ENCODE results near the gene PRM1. TPM values are rescaled to one million over a fixed set of nuclear protein-coding genes. Genes with fewer than 3 reads are reported as not detected.

PRM1 gene
- total and polyA plus RNA-seq, 4 experiments from 2014 or later: not detected

GRCh38 chr16:11313493-11314308 is 32.6 kb upstream of the PRM1 start:
- Mint-ChIP-seq H3K27me3 (no peaks in the 10 kb centered on the region), H3K27ac (peak overlapping the region in 2 of 7 donors; percentile 36 to 74), H3K4me1 (peaks cover 24 to 45% (median 34%) of the 10 kb centered on the region in 4 donors), H3K36me3 (no peaks in the 10 kb centered on the region), H3K4me3 (peak overlapping the region in 1 of 8 donors; percentile 20), H3K9me3 (no peaks in the 10 kb centered on the region)
- Histone ChIP-seq H3K9me3 (ENCODE audit: control insufficient read depth in 1 of 2, low read length in 2 of 2) (no peaks in the 10 kb centered on the region), H3K36me3 (ENCODE audit: insufficient read depth, low read length) (no peaks in the 10 kb centered on the region), H3K27me3 (ENCODE audit: insufficient read depth, low read length) (no peaks in the 10 kb centered on the region), H3K4me3 (ENCODE audit: low read length in 2 of 2) (no peak overlapping the region), H3K4me1 (ENCODE audit: insufficient read depth, low read length) (peaks cover 37% of the 10 kb centered on the region), H3K27ac (ENCODE audit: low read depth, low read length) (no peak overlapping the region)
- POLR2A ChIA-PET (ENCODE audit: partially characterized antibody): interaction anchor here (0.7 kb wide), 1 partner anchor 13 kb away, joined by 3 read pairs; no protein-coding TSS in a partner anchor
- DNase-seq: no peak
- CTCF ChIA-PET (ENCODE audit: partially characterized antibody): interaction anchor here (0.6 to 1.8 kb wide), 4 partner anchors 16 to 340 kb away, joined by 3 to 4 read pairs (median 4); no protein-coding TSS in a partner anchor
- intact Hi-C loops (cut with micrococcal nuclease): no loop called here

- ChIA-PET POLR2A (ENCODE audit: partially characterized antibody) (interaction anchor here (1.2 kb wide), 1 partner anchor 56 kb away, joined by 7 read pairs; the partner anchor contains the start of gene SOCS1), CTCF (ENCODE audit: partially characterized antibody) (interaction anchor here (0.6 to 1.8 kb wide), 8 partner anchors 8 to 349 kb away, joined by 3 to 4 read pairs (median 3); no protein-coding TSS in a partner anchor)
- no peaks in the 10 kb centered on the region for H3K27me3 ChIP-seq (ENCODE audit: insufficient read depth, low read length)
- peak in 4 of 5 donors; percentile 13 to 50 (median 20) for DNase-seq
- no peaks in the 10 kb centered on the region for H3K27me3 Mint-ChIP-seq
- peak overlapping the region in 7 of 8 donors; percentile 39 to 75 (median 62) for H3K4me3 Mint-ChIP-seq
- peaks cover 24 to 45% (median 34%) of the 10 kb centered on the region in 4 donors for H3K4me1 Mint-ChIP-seq
- peak overlapping the region; percentile 15 to 83 (median 57) for H3K27ac Mint-ChIP-seq
- H3K4me3 ChIP-seq (ENCODE audit: low read length in 2 of 2): peak overlapping the region in 1 of 2 donors; percentile 3
- no peaks in the 10 kb centered on the region for H3K36me3 ChIP-seq (ENCODE audit: insufficient read depth, low read length)
- H3K27ac ChIP-seq (ENCODE audit: low read depth, low read length): no peak overlapping the region
- no peaks in the 10 kb centered on the region for H3K36me3 Mint-ChIP-seq
- no peaks in the 10 kb centered on the region for H3K9me3 Mint-ChIP-seq
- intact Hi-C loops (cut with micrococcal nuclease): no loop called here
- H3K4me1 ChIP-seq (ENCODE audit: insufficient read depth, low read length): peaks cover 37% of the 10 kb centered on the region
- H3K9me3 ChIP-seq (ENCODE audit: control insufficient read depth in 1 of 2, low read length in 2 of 2): no peaks in the 10 kb centered on the region
Observed at GRCh38 chr16:11312718-11313492, 31.8 kb upstream of the PRM1 start.

DNA sequence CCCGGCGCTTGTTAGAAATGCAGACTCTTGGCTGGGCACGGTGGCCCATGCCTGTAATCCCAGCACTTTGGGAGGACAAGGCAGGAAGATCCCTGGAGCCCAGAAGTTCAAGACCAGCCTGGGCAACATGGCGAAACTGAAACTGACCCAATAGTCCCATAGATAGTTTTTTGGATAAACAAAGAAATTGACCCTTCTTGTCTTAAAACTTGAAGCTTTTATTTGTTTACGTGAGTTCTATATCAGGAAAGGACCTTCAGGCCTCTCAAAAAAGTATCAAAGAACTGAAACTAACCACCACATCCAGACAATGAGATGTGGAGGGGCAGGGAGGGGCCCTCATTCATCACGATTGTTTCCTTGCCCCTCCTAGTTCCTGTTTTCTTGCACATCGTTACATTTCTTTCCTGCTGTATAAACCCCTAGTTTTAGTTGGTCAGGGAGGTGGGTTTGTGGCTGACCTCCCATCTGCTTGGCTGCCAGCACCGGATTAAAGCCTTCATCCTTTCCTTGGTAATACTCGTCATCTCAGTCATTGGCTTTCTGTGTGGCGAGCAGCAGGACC is 29.9 kb upstream of the PRM1 start:
- no peaks in the 10 kb centered on the region for H3K27me3 ChIP-seq (ENCODE audit: insufficient read depth, low read length)
- no peaks in the 10 kb centered on the region for H3K27me3 Mint-ChIP-seq
- intact Hi-C loops (cut with micrococcal nuclease): no loop called here
- H3K4me1 Mint-ChIP-seq: peaks cover 22 to 45% (median 34%) of the 10 kb centered on the region in 4 donors
- ChIA-PET CTCF (ENCODE audit: partially characterized antibody) (interaction anchor here (0.8 to 2.3 kb wide), 6 partner anchors 13 to 357 kb away, joined by 3 to 8 read pairs (median 3); no protein-coding TSS in a partner anchor), POLR2A (ENCODE audit: partially characterized antibody) (interaction anchor here (0.6 to 2.0 kb wide), 7 partner anchors 13 to 524 kb away, joined by 3 to 11 read pairs (median 4); partner anchors contain the start of gene SOCS1)
- peak; percentile 62 to 70 (median 63) for DNase-seq
- H3K36me3 Mint-ChIP-seq: no peaks in the 10 kb centered on the region
- H3K27ac Mint-ChIP-seq: peak overlapping the region; percentile 55 to 97 (median 90)
- peaks cover 37% of the 10 kb centered on the region for H3K4me1 ChIP-seq (ENCODE audit: insufficient read depth, low read length)
- no peaks in the 10 kb centered on the region for H3K9me3 Mint-ChIP-seq
- no peak overlapping the region for H3K4me3 ChIP-seq (ENCODE audit: low read length in 2 of 2)
- H3K4me3 Mint-ChIP-seq: peak overlapping the region in 7 of 8 donors; percentile 66 to 81 (median 78)
- peak overlapping the region; percentile 4 for H3K27ac ChIP-seq (ENCODE audit: low read depth, low read length)
- H3K9me3 ChIP-seq (ENCODE audit: control insufficient read depth in 1 of 2, low read length in 2 of 2): no peaks in the 10 kb centered on the region
- H3K36me3 ChIP-seq (ENCODE audit: insufficient read depth, low read length): no peaks in the 10 kb centered on the region

DNA sequence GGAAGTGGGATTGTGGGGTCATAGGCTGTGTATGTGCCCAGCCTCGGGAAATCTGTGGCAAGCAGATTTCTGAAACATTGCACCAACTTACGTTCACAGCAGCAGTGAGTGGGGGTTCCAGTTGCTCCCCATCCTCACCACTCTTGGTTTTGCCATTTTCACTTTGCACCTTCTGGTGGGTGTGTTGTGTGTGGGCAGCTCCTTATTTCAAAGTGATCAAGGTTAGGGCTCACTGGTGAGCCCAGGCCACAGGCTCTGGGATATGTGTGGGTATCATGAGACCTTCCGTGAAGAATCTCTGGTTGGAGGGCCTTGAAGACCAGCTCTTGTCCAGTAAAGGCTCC is 29.5 kb upstream of the PRM1 start:
- peaks cover 37% of the 10 kb centered on the region for H3K4me1 ChIP-seq (ENCODE audit: insufficient read depth, low read length)
- H3K9me3 ChIP-seq (ENCODE audit: control insufficient read depth in 1 of 2, low read length in 2 of 2): no peaks in the 10 kb centered on the region
- peaks cover 22 to 45% (median 34%) of the 10 kb centered on the region in 4 donors for H3K4me1 Mint-ChIP-seq
- peaks cover 0 to 2% (median 0%) of the 10 kb centered on the region in 8 donors for H3K9me3 Mint-ChIP-seq
- peak overlapping the region in 6 of 7 donors; percentile 55 to 97 (median 90) for H3K27ac Mint-ChIP-seq
- H3K36me3 Mint-ChIP-seq: no peaks in the 10 kb centered on the region
- intact Hi-C loops (cut with micrococcal nuclease): no loop called here
- no peaks in the 10 kb centered on the region for H3K27me3 Mint-ChIP-seq
- CTCF ChIA-PET (ENCODE audit: partially characterized antibody): interaction anchor here (0.8 to 2.3 kb wide), 3 partner anchors 13 to 356 kb away, joined by 3 to 8 read pairs (median 3); no protein-coding TSS in a partner anchor
- no peaks in the 10 kb centered on the region for H3K36me3 ChIP-seq (ENCODE audit: insufficient read depth, low read length)
- no peaks in the 10 kb centered on the region for H3K27me3 ChIP-seq (ENCODE audit: insufficient read depth, low read length)
- DNase-seq: no peak
- POLR2A ChIA-PET (ENCODE audit: partially characterized antibody): interaction anchor here (0.6 to 2.0 kb wide), 6 partner anchors 13 to 524 kb away, joined by 3 to 11 read pairs (median 6); partner anchors contain the start of gene SOCS1
- peak overlapping the region in 4 of 8 donors; percentile 76 to 79 (median 78) for H3K4me3 Mint-ChIP-seq
- no peak overlapping the region for H3K27ac ChIP-seq (ENCODE audit: low read depth, low read length)
- no peak overlapping the region for H3K4me3 ChIP-seq (ENCODE audit: low read length in 2 of 2)

DNA sequence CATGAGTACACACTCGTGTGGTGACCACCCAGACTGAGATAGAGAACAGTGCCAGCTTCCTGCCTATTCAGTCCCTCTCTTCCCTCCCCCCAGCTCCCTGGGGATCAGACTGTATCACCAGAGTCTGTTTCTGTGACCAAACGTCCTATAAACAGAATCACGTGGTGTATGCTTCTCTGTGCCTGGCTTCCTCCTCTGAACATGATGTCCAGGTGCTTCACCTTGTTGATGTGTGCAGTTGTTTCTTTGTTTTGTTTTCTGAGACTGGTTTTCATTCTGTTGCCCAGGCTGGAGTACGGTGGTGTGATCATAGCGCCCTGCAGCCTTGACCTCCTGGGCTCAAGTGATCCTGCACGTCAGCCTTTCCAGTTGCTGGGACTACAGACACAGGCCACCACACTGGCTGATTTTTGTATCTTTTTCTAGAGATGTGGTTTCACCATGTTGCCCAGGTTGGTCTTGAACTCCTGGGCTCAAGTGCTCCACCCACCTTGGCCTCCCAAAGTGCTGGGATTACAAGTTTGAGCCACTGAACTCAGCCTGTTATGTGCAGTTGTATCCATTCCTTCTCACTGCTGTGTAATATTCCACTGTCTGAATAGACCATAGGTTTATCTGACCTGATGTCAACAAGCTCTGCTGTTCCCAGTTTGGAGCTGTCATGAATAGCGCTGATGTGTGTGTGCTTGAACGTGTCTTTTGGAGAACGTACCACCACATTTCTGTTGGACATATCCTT is 28.9 kb upstream of the PRM1 start:
- intact Hi-C loops (cut with micrococcal nuclease): no loop called here
- peak overlapping the region in 1 of 8 donors; percentile 48 for H3K4me3 Mint-ChIP-seq
- peaks cover 0 to 2% (median 0%) of the 10 kb centered on the region in 8 donors for H3K9me3 Mint-ChIP-seq
- peaks cover 22 to 45% (median 34%) of the 10 kb centered on the region in 4 donors for H3K4me1 Mint-ChIP-seq
- H3K4me3 ChIP-seq (ENCODE audit: low read length in 2 of 2): no peak overlapping the region
- ChIA-PET POLR2A (ENCODE audit: partially characterized antibody) (interaction anchor here (1.4 to 1.8 kb wide), 3 partner anchors 37 to 56 kb away, joined by 4 to 11 read pairs (median 7); partner anchors contain the start of gene SOCS1), CTCF (ENCODE audit: partially characterized antibody) (interaction anchor here (1.1 to 2.3 kb wide), 3 partner anchors 12 to 356 kb away, joined by 3 to 8 read pairs (median 4); no protein-coding TSS in a partner anchor)
- no peaks in the 10 kb centered on the region for H3K36me3 Mint-ChIP-seq
- peak overlapping the region in 4 of 7 donors; percentile 48 to 97 (median 62) for H3K27ac Mint-ChIP-seq
- H3K27ac ChIP-seq (ENCODE audit: low read depth, low read length): no peak overlapping the region
- no peaks in the 10 kb centered on the region for H3K27me3 ChIP-seq (ENCODE audit: insufficient read depth, low read length)
- peaks cover 37% of the 10 kb centered on the region for H3K4me1 ChIP-seq (ENCODE audit: insufficient read depth, low read length)
- DNase-seq: no peak
- H3K9me3 ChIP-seq (ENCODE audit: control insufficient read depth in 1 of 2, low read length in 2 of 2): no peaks in the 10 kb centered on the region
- H3K36me3 ChIP-seq (ENCODE audit: insufficient read depth, low read length): no peaks in the 10 kb centered on the region
- no peaks in the 10 kb centered on the region for H3K27me3 Mint-ChIP-seq

DNA sequence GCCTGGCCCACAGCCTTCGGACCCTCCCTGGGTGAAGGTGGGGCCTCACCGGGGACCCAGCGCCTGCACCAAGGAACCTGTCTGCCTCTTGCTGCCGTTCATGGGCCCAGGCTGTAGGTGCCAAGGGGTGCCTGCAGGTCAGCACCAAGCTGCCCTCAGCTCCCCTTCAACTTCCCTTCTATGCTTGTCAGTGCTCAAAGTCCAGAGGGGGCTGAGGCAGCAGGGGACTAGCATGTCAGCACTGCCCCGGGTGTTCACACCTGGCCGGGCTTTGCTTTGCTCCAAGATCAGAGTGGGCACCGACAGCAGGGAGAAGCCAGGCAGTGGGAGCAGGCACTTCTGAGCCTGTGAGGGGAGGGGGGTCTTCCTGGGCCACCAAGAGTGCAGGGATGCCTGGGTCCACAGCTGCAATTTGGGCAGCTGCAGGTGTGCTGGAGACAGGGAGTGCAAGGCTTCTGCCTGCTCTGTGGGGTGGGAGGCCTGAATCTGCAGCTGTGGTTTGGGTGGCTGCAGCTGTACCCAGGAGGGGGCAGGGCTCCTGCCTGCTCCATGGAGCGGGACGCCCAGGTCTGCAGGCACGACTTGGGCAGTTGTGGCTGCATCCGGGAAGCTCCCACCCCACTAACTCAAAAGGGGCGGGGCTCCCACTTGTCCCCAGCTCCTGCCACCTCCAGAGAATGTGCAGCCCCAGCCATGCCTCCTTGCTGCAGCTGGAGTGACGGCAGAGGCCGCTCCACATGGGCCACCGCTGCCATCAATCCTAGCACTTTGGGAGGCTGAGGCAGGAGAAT is 27.6 kb upstream of the PRM1 start:
- Mint-ChIP-seq H3K36me3 (no peaks in the 10 kb centered on the region), H3K27ac (no peak overlapping the region), H3K27me3 (no peaks in the 10 kb centered on the region), H3K4me1 (peaks cover 22 to 41% (median 32%) of the 10 kb centered on the region in 4 donors), H3K9me3 (peaks cover 0 to 2% (median 0%) of the 10 kb centered on the region in 8 donors), H3K4me3 (no peak overlapping the region)
- H3K4me1 ChIP-seq (ENCODE audit: insufficient read depth, low read length): peaks cover 37% of the 10 kb centered on the region
- H3K36me3 ChIP-seq (ENCODE audit: insufficient read depth, low read length): no peaks in the 10 kb centered on the region
- intact Hi-C loops (cut with micrococcal nuclease): no loop called here
- no peaks in the 10 kb centered on the region for H3K27me3 ChIP-seq (ENCODE audit: insufficient read depth, low read length)
- no peak overlapping the region for H3K27ac ChIP-seq (ENCODE audit: low read depth, low read length)
- H3K4me3 ChIP-seq (ENCODE audit: low read length in 2 of 2): no peak overlapping the region
- CTCF ChIA-PET (ENCODE audit: partially characterized antibody): interaction anchor here (1.3 kb wide), 1 partner anchor 11 kb away, joined by 4 read pairs; no protein-coding TSS in a partner anchor
- no peaks in the 10 kb centered on the region for H3K9me3 ChIP-seq (ENCODE audit: control insufficient read depth in 1 of 2, low read length in 2 of 2)
- DNase-seq: no peak
- POLR2A ChIA-PET (ENCODE audit: partially characterized antibody): no interaction called here
